Astrocyte (in vitro differentiated cells and primary cell): ENCODE data around the gene GNRHR. TPM values are rescaled to one million over a fixed set of nuclear protein-coding genes. Genes with fewer than 3 reads are reported as not detected.

Source experiments
- DNase-seq: peaks from one replicate; pipeline ENCODE4 v3.0.0-alpha.2; 2010; ENCODE audit warnings: low read depth
- FAIRE-seq: peaks from 2 replicates; lab custom pipeline; 2011; peaks lifted over from hg19 to GRCh38; lab: Jason Lieb, UNC
- H2AFZ ChIP-seq: 2 replicates; pipeline ENCODE4 v1.6.0; 2012; ENCODE audit warnings: low read depth, low read length, inconsistent platforms
- H3K27ac ChIP-seq: 2 replicates; pipeline ENCODE4 v1.5.1; 2011; ENCODE audit warnings: low read depth, low read length, inconsistent platforms
- H3K27me3 ChIP-seq: 2 replicates; pipeline ENCODE4 v1.6.0; 2011; ENCODE audit warnings: low read length, inconsistent platforms; ENCODE audit not compliant: insufficient read depth
- H3K36me3 ChIP-seq: 2 replicates; pipeline ENCODE4 v1.5.1; 2011; ENCODE audit warnings: low read length, inconsistent platforms; ENCODE audit not compliant: insufficient read depth
- H3K4me1 ChIP-seq: 2 replicates; pipeline ENCODE4 v1.5.1; 2011; ENCODE audit warnings: low read length, inconsistent platforms; ENCODE audit not compliant: insufficient read depth
- H3K4me2 ChIP-seq: 2 replicates; pipeline ENCODE4 v1.6.0; 2012; ENCODE audit warnings: low read length, inconsistent platforms
- H3K4me3 ChIP-seq: 2 replicates; pipeline ENCODE4 v1.5.1; 2011; ENCODE audit warnings: low read depth, mild to moderate bottlenecking, low read length, inconsistent platforms; ENCODE audit not compliant: insufficient read depth
- H3K79me2 ChIP-seq: 2 replicates; pipeline ENCODE4 v1.6.0; 2012; ENCODE audit warnings: mild to moderate bottlenecking, low read length, inconsistent platforms; ENCODE audit not compliant: insufficient read depth
- H3K9ac ChIP-seq: 2 replicates; pipeline ENCODE4 v1.6.0; 2012; ENCODE audit warnings: mild to moderate bottlenecking, low read length, inconsistent platforms
- H3K9me3 ChIP-seq: 2 replicates; pipeline ENCODE4 v1.5.1; 2012; ENCODE audit warnings: low read depth, mild to moderate bottlenecking, low read length, inconsistent platforms; ENCODE audit not compliant: insufficient read depth
- H4K20me1 ChIP-seq: 2 replicates; pipeline ENCODE4 v1.6.0; 2012; ENCODE audit warnings: low read length, inconsistent platforms; ENCODE audit not compliant: insufficient read depth
- H3K27ac Mint-ChIP-seq: one replicate; pipeline ENCODE4 v1.8.0; 2021; ENCODE audit warnings: mild to moderate bottlenecking, mixed read lengths; ENCODE audit not compliant: unreplicated experiment
- H3K27me3 Mint-ChIP-seq: one replicate; pipeline ENCODE4 v1.8.0; 2021; ENCODE audit warnings: low read depth, mixed read lengths; ENCODE audit not compliant: unreplicated experiment
- H3K36me3 Mint-ChIP-seq: one replicate; pipeline ENCODE4 v1.8.0; 2021; ENCODE audit warnings: low read depth, mixed read lengths; ENCODE audit not compliant: unreplicated experiment
- H3K4me1 Mint-ChIP-seq: one replicate; pipeline ENCODE4 v1.8.0; 2021; ENCODE audit warnings: low read depth, mixed read lengths; ENCODE audit not compliant: unreplicated experiment
- H3K4me3 Mint-ChIP-seq: one replicate; pipeline ENCODE4 v1.8.0; 2021; ENCODE audit warnings: mild to moderate bottlenecking, moderate library complexity, mixed read lengths; ENCODE audit not compliant: unreplicated experiment
- H3K9me3 Mint-ChIP-seq: one replicate; pipeline ENCODE4 v1.8.0; 2021; ENCODE audit warnings: mild to moderate bottlenecking, mixed read lengths; ENCODE audit not compliant: unreplicated experiment
- CTCF ChIP-seq: IDR thresholded peaks from 2 replicates; pipeline ENCODE4 v1.5.1; 2011; ENCODE audit warnings: low read depth, mild to moderate bottlenecking, inconsistent platforms, low read length, moderate library complexity; ENCODE audit not compliant: insufficient read depth
- EZH2 ChIP-seq: IDR thresholded peaks from 2 replicates; pipeline ENCODE4 v1.6.1; 2012; ENCODE audit warnings: mild to moderate bottlenecking, low read length, inconsistent platforms; ENCODE audit not compliant: insufficient read depth
- total RNA-seq: library from RNA; stranded (reverse); gene quantifications from 2 replicates; pipeline ENCODE4 v1.2.1, GENCODE V29; 2021

The GNRHR gene
- total RNA-seq, 1 donor from 2014 or later = not detected

- H4K20me1 ChIP-seq = no peaks in the 10 kb centered on the region
- no peak overlapping the region for H2AFZ ChIP-seq
- Mint-ChIP-seq H3K4me3 (no peak overlapping the region), H3K9me3 (no peaks in the 10 kb centered on the region), H3K36me3 (no peaks in the 10 kb centered on the region), H3K27me3 (no peaks in the 10 kb centered on the region), H3K27ac (no peak overlapping the region), H3K4me1 (no peaks in the 10 kb centered on the region)
- H3K36me3 ChIP-seq = no peaks in the 10 kb centered on the region
- H3K4me3 ChIP-seq = no peak overlapping the region
- H3K9me3 ChIP-seq = no peaks in the 10 kb centered on the region
- TF ChIP-seq EZH2 (no peak), CTCF (no peak)
- H3K27ac ChIP-seq = no peak overlapping the region
- H3K27me3 ChIP-seq = no peaks in the 10 kb centered on the region
- H3K4me2 ChIP-seq = no peak overlapping the region
- no peak overlapping the region for H3K9ac ChIP-seq
- no peaks in the 10 kb centered on the region for H3K4me1 ChIP-seq
- H3K79me2 ChIP-seq = no peaks in the 10 kb centered on the region
- FAIRE-seq (no peak), DNase-seq (no peak)
These were observed 1.8 kb upstream of the GNRHR start for GRCh38 chr4:67755974-67756373.

- Histone ChIP-seq H3K4me2 (no peak overlapping the region), H3K79me2 (no peaks in the 10 kb centered on the region), H3K4me3 (no peak overlapping the region), H3K27me3 (no peaks in the 10 kb centered on the region), H2AFZ (no peak overlapping the region), H3K36me3 (no peaks in the 10 kb centered on the region), H3K27ac (no peak overlapping the region), H4K20me1 (no peaks in the 10 kb centered on the region), H3K4me1 (peaks cover 2% of the 10 kb centered on the region), H3K9me3 (no peaks in the 10 kb centered on the region), H3K9ac (no peak overlapping the region)
- Mint-ChIP-seq H3K9me3 (no peaks in the 10 kb centered on the region), H3K27me3 (no peaks in the 10 kb centered on the region), H3K27ac (no peak overlapping the region), H3K36me3 (no peaks in the 10 kb centered on the region), H3K4me1 (no peaks in the 10 kb centered on the region), H3K4me3 (no peak overlapping the region)
- peak; percentile 12 for DNase-seq
- no peak for TF ChIP-seq EZH2
- no peak for TF ChIP-seq CTCF
- FAIRE-seq = no peak
These were observed 2.9 kb downstream of the GNRHR start for GRCh38 chr4:67751260-67751659.

GRCh38 chr4:67750691-67751090 lies 3.5 kb downstream of the GNRHR start:
- Mint-ChIP-seq H3K4me3 (no peak overlapping the region), H3K27me3 (no peaks in the 10 kb centered on the region), H3K4me1 (peaks cover 3% of the 10 kb centered on the region), H3K27ac (no peak overlapping the region), H3K36me3 (no peaks in the 10 kb centered on the region), H3K9me3 (no peaks in the 10 kb centered on the region)
- Histone ChIP-seq H3K36me3 (no peaks in the 10 kb centered on the region), H3K4me3 (no peak overlapping the region), H3K27ac (peak overlapping the region; percentile 10), H3K79me2 (no peaks in the 10 kb centered on the region), H3K4me2 (no peak overlapping the region), H4K20me1 (no peaks in the 10 kb centered on the region), H3K4me1 (peaks cover 2% of the 10 kb centered on the region), H2AFZ (no peak overlapping the region), H3K9ac (no peak overlapping the region), H3K9me3 (no peaks in the 10 kb centered on the region), H3K27me3 (no peaks in the 10 kb centered on the region)
- FAIRE-seq (peak; percentile 34), DNase-seq (no peak)
- TF ChIP-seq EZH2 = no peak
- no peak for TF ChIP-seq CTCF
